Body of pancreas (tissue), 4 donors: ENCODE data around the gene HOXD12.

ENCODE experiments used
- POLR2A ChIP-seq, 3 donors: fragments of 450-650 bp; IDR thresholded peaks; one replicate each; pipeline ENCODE4 v1.6.1; 2016; ENCODE audit warnings: antibody characterized with exemption in 3 of 3, mild to moderate bottlenecking in 2 of 3
- TF ChIP-seq, protein P1 (sequence below), 7 experiments: fragments of 450-650 bp in 4 of 7; fragments of 200-600 bp in 3 of 7; sonication (generic) in 3 of 7; IDR thresholded peaks; one replicate each; pipeline ENCODE4 v1.5.1; 2016 to 2019; ENCODE audit warnings: antibody characterized with exemption in 7 of 7

DNA sequence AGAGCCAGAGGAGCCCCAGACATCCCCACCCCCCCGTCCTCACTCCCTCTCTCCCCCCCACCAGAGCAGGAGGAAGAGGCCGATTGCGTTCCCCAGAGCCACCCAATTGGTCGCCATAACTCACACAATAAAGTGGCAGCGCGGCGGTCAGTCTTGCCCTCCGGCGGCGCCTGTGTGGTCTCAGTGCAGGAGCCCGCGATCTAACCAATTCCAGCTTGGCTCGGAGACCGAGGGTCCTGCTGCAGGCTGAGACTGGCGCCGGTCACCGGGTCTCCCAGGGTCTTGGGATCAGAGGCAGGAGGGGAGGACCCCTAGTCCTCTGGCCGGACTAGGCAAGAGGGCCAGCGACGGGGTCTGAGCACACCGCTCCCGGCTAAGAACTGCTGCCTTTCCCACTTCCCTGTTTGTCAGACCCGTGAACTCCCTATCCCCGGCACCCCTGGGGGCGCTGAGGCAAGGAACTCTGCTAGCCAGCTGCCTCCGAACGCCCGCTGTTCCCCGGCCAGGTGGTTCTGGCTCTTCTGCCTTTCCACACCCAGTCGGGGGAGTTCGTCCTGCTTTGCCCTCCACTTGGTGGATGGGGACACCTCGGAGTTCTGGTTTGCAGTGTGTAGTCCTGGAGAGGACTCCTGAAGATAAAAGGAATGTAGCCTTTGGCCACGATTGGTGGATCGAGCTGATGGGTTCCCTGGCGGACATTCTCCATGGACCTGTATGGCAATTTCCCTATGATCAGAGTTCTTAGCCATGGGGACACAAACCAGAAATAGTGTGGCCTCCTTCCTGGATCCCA, 1.0 kb upstream of the HOXD12 start:
- TF ChIP-seq, protein P1, sequence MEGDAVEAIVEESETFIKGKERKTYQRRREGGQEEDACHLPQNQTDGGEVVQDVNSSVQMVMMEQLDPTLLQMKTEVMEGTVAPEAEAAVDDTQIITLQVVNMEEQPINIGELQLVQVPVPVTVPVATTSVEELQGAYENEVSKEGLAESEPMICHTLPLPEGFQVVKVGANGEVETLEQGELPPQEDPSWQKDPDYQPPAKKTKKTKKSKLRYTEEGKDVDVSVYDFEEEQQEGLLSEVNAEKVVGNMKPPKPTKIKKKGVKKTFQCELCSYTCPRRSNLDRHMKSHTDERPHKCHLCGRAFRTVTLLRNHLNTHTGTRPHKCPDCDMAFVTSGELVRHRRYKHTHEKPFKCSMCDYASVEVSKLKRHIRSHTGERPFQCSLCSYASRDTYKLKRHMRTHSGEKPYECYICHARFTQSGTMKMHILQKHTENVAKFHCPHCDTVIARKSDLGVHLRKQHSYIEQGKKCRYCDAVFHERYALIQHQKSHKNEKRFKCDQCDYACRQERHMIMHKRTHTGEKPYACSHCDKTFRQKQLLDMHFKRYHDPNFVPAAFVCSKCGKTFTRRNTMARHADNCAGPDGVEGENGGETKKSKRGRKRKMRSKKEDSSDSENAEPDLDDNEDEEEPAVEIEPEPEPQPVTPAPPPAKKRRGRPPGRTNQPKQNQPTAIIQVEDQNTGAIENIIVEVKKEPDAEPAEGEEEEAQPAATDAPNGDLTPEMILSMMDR (IDR thresholded peaks at IDR 0.05) = no peak
- no peak for TF ChIP-seq POLR2A (IDR thresholded peaks at IDR 0.05)
